Activated CD4-positive, alpha-beta T cell treated with anti-CD3 and anti-CD28 coated beads, Interleukin-2, amount 10 ng/mL, durations not matched to agents 7 days and 5 days (primary cell): ENCODE data around the gene NXF3. TPM values are rescaled to one million over a fixed set of nuclear protein-coding genes. Genes with fewer than 3 reads are reported as not detected.
"Not testable (repeated sequence)": the region's sequence is repeated elsewhere in the genome, so short reads cannot be mapped to it uniquely, and the experiment has no call there.

Source experiments
- CTCF ChIA-PET: fragments of 350-600 bp; sonication (Branson Sonifier 250); formaldehyde crosslinking; loops from one replicate; lab custom pipeline; 2021; ENCODE audit warnings: antibody characterized with exemption; lab: Charles Lee
- POLR2A ChIA-PET: fragments of 350-600 bp; sonication (Branson Sonifier 250); formaldehyde crosslinking; loops from one replicate; lab custom pipeline; 2021; ENCODE audit warnings: antibody characterized with exemption; lab: Charles Lee
- DNase-seq: peaks from one replicate; pipeline ENCODE4 v3.0.0-alpha.2; 2020
- H3K27ac Mint-ChIP-seq: one replicate; pipeline ENCODE4 v1.8.0; 2021; ENCODE audit warnings: mild to moderate bottlenecking, moderate library complexity, mixed read lengths
- H3K27me3 Mint-ChIP-seq: one replicate; pipeline ENCODE4 v1.8.0; 2021; ENCODE audit warnings: mixed read lengths
- H3K36me3 Mint-ChIP-seq: one replicate; pipeline ENCODE4 v1.8.0; 2021; ENCODE audit warnings: low read depth, mixed read lengths
- H3K4me1 Mint-ChIP-seq: one replicate; pipeline ENCODE4 v1.8.0; 2021; ENCODE audit warnings: mixed read lengths
- H3K4me3 Mint-ChIP-seq: one replicate; pipeline ENCODE4 v1.8.0; 2021; ENCODE audit warnings: mild to moderate bottlenecking, moderate library complexity, mixed read lengths
- H3K9me3 Mint-ChIP-seq: one replicate; pipeline ENCODE4 v1.8.0; 2021; ENCODE audit warnings: mixed read lengths
- total RNA-seq, 2 experiments: library from RNA; stranded (reverse); gene quantifications; one replicate each; pipeline ENCODE4 v1.2.3, GENCODE V29; 2021

The NXF3 gene
- total RNA-seq, 2 experiments from 2014 or later, result not detected

GRCh38 chrX:103098488-103098887 is 5.5 kb upstream of the NXF3 start:
- Mint-ChIP-seq H3K9me3 (no peaks in the 10 kb centered on the region), H3K4me3 (no peak overlapping the region), H3K27me3 (no peaks in the 10 kb centered on the region), H3K4me1 (no peaks in the 10 kb centered on the region), H3K36me3 (no peaks in the 10 kb centered on the region), H3K27ac (no peak overlapping the region)
- no peak for DNase-seq
- ChIA-PET CTCF (no interaction called here), POLR2A (no interaction called here)

GRCh38 chrX:103081051-103081450 is 11.9 kb downstream of the NXF3 start:
- ChIA-PET POLR2A (no interaction called here), CTCF (no interaction called here)
- Mint-ChIP-seq H3K9me3 (no peaks in the 10 kb centered on the region), H3K27me3 (no peaks in the 10 kb centered on the region), H3K4me3 (no peak overlapping the region), H3K4me1 (no peaks in the 10 kb centered on the region), H3K36me3 (no peaks in the 10 kb centered on the region), H3K27ac (no peak overlapping the region)
- DNase-seq, result no peak

GRCh38 chrX:103073467-103073866 is 19.5 kb downstream of the NXF3 start:
- H3K27ac Mint-ChIP-seq, result no peak overlapping the region
- H3K27me3 Mint-ChIP-seq, result no peaks in the 10 kb centered on the region
- DNase-seq, result no peak
- no peaks in the 10 kb centered on the region for H3K9me3 Mint-ChIP-seq
- no peak overlapping the region for H3K4me3 Mint-ChIP-seq
- CTCF ChIA-PET, result no interaction called here
- H3K36me3 Mint-ChIP-seq, result no peaks in the 10 kb centered on the region
- POLR2A ChIA-PET, result no interaction called here
- no peaks in the 10 kb centered on the region for H3K4me1 Mint-ChIP-seq

- no peak overlapping the region for H3K4me3 Mint-ChIP-seq
- ChIA-PET POLR2A (no interaction called here), CTCF (interaction anchor here (1.7 kb wide), 1 partner anchor 115 kb away, joined by 3 read pairs; no protein-coding TSS in a partner anchor)
- DNase-seq, result no peak
- peaks cover 8% of the 10 kb centered on the region for H3K27me3 Mint-ChIP-seq
- H3K27ac Mint-ChIP-seq, result no peak overlapping the region
- H3K36me3 Mint-ChIP-seq, result no peaks in the 10 kb centered on the region
- no peaks in the 10 kb centered on the region for H3K9me3 Mint-ChIP-seq
- H3K4me1 Mint-ChIP-seq, result no peaks in the 10 kb centered on the region
Observed at GRCh38 chrX:103066606-103067005, 26.3 kb downstream of the NXF3 start.

- Mint-ChIP-seq H3K36me3 (no peaks in the 10 kb centered on the region), H3K9me3 (no peaks in the 10 kb centered on the region), H3K4me1 (no peaks in the 10 kb centered on the region), H3K4me3 (no peak within 1 kb of the TSS), H3K27ac (no peak within 1 kb of the TSS), H3K27me3 (peaks cover 8% of the 10 kb centered on the region)
- ChIA-PET CTCF (no interaction called here), POLR2A (no interaction called here)
- peak; percentile 5 for DNase-seq
Observed at GRCh38 chrX:103063918-103064434, 29.0 kb downstream of the NXF3 start, which contains the start of gene BEX1. Gene BEX1, minus strand, starts transcription at chrX:103064171. Its CDS starts 897 bp downstream, at chrX:103063274.

- Mint-ChIP-seq H3K4me3 (no peak overlapping the region), H3K4me1 (no peaks in the 10 kb centered on the region), H3K9me3 (no peaks in the 10 kb centered on the region), H3K27me3 (peaks cover 8% of the 10 kb centered on the region), H3K36me3 (no peaks in the 10 kb centered on the region), H3K27ac (no peak overlapping the region)
- DNase-seq, result no peak
- ChIA-PET POLR2A (no interaction called here), CTCF (no interaction called here)
Observed at GRCh38 chrX:103063191-103063845, 29.6 kb downstream of the NXF3 start.

- Mint-ChIP-seq H3K4me1 (no peaks in the 10 kb centered on the region), H3K27ac (no peak overlapping the region), H3K9me3 (no peaks in the 10 kb centered on the region), H3K36me3 (no peaks in the 10 kb centered on the region), H3K4me3 (no peak overlapping the region), H3K27me3 (peaks cover 12% of the 10 kb centered on the region)
- DNase-seq, result no peak
- ChIA-PET CTCF (interaction anchor here (0.6 kb wide), 1 partner anchor 655 kb away, joined by 5 read pairs; no protein-coding TSS in a partner anchor), POLR2A (no interaction called here)
Observed at GRCh38 chrX:103061486-103061885, 31.5 kb downstream of the NXF3 start.

- H3K36me3 Mint-ChIP-seq, result no peaks in the 10 kb centered on the region
- no peak overlapping the region for H3K4me3 Mint-ChIP-seq
- H3K27me3 Mint-ChIP-seq, result peaks cover 4% of the 10 kb centered on the region
- H3K27ac Mint-ChIP-seq, result no peak overlapping the region
- no peaks in the 10 kb centered on the region for H3K9me3 Mint-ChIP-seq
- ChIA-PET CTCF (no interaction called here), POLR2A (no interaction called here)
- no peaks in the 10 kb centered on the region for H3K4me1 Mint-ChIP-seq
- no peak for DNase-seq
Observed at GRCh38 chrX:103056902-103057301, 36.0 kb downstream of the NXF3 start.

GRCh38 chrX:103052625-103053024 is 40.3 kb downstream of the NXF3 start:
- H3K27me3 Mint-ChIP-seq, result peaks cover 4% of the 10 kb centered on the region
- H3K27ac Mint-ChIP-seq, result no peak overlapping the region
- H3K4me3 Mint-ChIP-seq, result no peak overlapping the region
- no peaks in the 10 kb centered on the region for H3K36me3 Mint-ChIP-seq
- no peaks in the 10 kb centered on the region for H3K9me3 Mint-ChIP-seq
- no peaks in the 10 kb centered on the region for H3K4me1 Mint-ChIP-seq
- CTCF ChIA-PET, result no interaction called here
- POLR2A ChIA-PET, result no interaction called here
- no peak for DNase-seq

- CTCF ChIA-PET, result no interaction called here
- Mint-ChIP-seq H3K36me3 (no peaks in the 10 kb centered on the region), H3K27ac (no peak overlapping the region), H3K27me3 (no peaks in the 10 kb centered on the region), H3K4me1 (no peaks in the 10 kb centered on the region), H3K9me3 (no peaks in the 10 kb centered on the region), H3K4me3 (no peak overlapping the region)
- POLR2A ChIA-PET, result no interaction called here
- no peak for DNase-seq
Observed at GRCh38 chrX:103051260-103051789, 41.6 kb downstream of the NXF3 start.

- H3K4me3 Mint-ChIP-seq, H3K36me3 Mint-ChIP-seq, H3K4me1 Mint-ChIP-seq, POLR2A ChIA-PET, H3K9me3 Mint-ChIP-seq, DNase-seq, H3K27ac Mint-ChIP-seq, CTCF ChIA-PET, H3K27me3 Mint-ChIP-seq: not testable (repeated sequence)
Observed at GRCh38 chrX:103033371-103033770, 59.6 kb downstream of the NXF3 start.
